Activated CD8-positive, alpha-beta memory T cell treated with anti-CD3 and anti-CD28 coated beads, Interleukin-2, amount 50 U/mL, for 48 hours (primary cell): ENCODE data around the gene ZNF205.
"Not testable (repeated sequence)": the region's sequence is repeated elsewhere in the genome, so short reads cannot be mapped to it uniquely, and the experiment has no call there.

ENCODE experiments used
- DNase-seq: peaks from one replicate; pipeline ENCODE4 v3.0.0-alpha.2; 2020

ZNF205 gene

GRCh38 chr16:3150346-3151218 lies 38.2 kb downstream of the ZNF205 start:
- DNase-seq: peak; percentile 100

GRCh38 chr16:3152027-3152276 lies 39.6 kb downstream of the ZNF205 start:
- peak; percentile 63 for DNase-seq

- DNase-seq: peak; percentile 100
Measured at GRCh38 chr16:3152277-3152990, 40.0 kb downstream of the ZNF205 start.

GRCh38 chr16:3152991-3153368 lies 40.6 kb downstream of the ZNF205 start:
- DNase-seq: no peak

- no peak for DNase-seq
Measured at GRCh38 chr16:3155181-3155580, 42.8 kb downstream of the ZNF205 start.

- no peak for DNase-seq
Measured at GRCh38 chr16:3155972-3156371, 43.6 kb downstream of the ZNF205 start.

GRCh38 chr16:3157229-3158025 lies 45.0 kb downstream of the ZNF205 start:
- peak; percentile 91 for DNase-seq

GRCh38 chr16:3158026-3158509 lies 45.7 kb downstream of the ZNF205 start:
- DNase-seq: peak; percentile 74

- DNase-seq: peak; percentile 94
Measured at GRCh38 chr16:3158510-3159314, 46.3 kb downstream of the ZNF205 start.

GRCh38 chr16:3161235-3162018 lies 49.0 kb downstream of the ZNF205 start:
- no peak for DNase-seq

GRCh38 chr16:3164121-3164991 lies 52.0 kb downstream of the ZNF205 start:
- DNase-seq: no peak

- DNase-seq: no peak
Measured at GRCh38 chr16:3165111-3165822, 52.9 kb downstream of the ZNF205 start.

GRCh38 chr16:3166505-3166886 lies 54.1 kb downstream of the ZNF205 start:
- no peak for DNase-seq

- not testable (repeated sequence) for DNase-seq
Measured at GRCh38 chr16:3168729-3169128, 56.3 kb downstream of the ZNF205 start.
